HEK293 (cell line): Measurements from ENCODE around the gene HIGD2B.
"Not testable (repeated sequence)": the region's sequence is repeated elsewhere in the genome, so short reads cannot be mapped to it uniquely, and the experiment has no call there.

Experiments used
- BCL11A ChIP-seq: fragments of 450-650 bp; formaldehyde crosslinking; IDR thresholded peaks from 2 replicates; pipeline ENCODE4 v1.5.1; 2016; ENCODE audit warnings: low read depth, missing biosample characterization, missing genetic modification characterization
- HOXC10 ChIP-seq: sonication (generic); formaldehyde crosslinking; IDR thresholded peaks from 2 replicates; pipeline ENCODE4 v1.8.1; 2023; ENCODE audit warnings: mild to moderate bottlenecking, missing genetic modification reagents
- KLF1 ChIP-seq: fragments of 450-650 bp; formaldehyde crosslinking; IDR thresholded peaks from 2 replicates; pipeline ENCODE4 v1.5.1; 2016; ENCODE audit warnings: missing biosample characterization, missing genetic modification characterization
- TCF7L2 ChIP-seq: IDR thresholded peaks from 2 replicates; pipeline ENCODE4 v1.6.1; 2011; ENCODE audit warnings: low read depth, mild to moderate bottlenecking, inconsistent platforms, low read length, moderate library complexity, borderline replicate concordance
- ZBTB8A ChIP-seq: fragments of 450-650 bp; formaldehyde crosslinking; IDR thresholded peaks from 2 replicates; pipeline ENCODE4 v1.5.1; 2016; ENCODE audit warnings: missing biosample characterization, missing genetic modification characterization
- ZNF121 ChIP-seq: fragments of 450-650 bp; formaldehyde crosslinking; IDR thresholded peaks from 2 replicates; pipeline ENCODE4 v1.5.1; 2016; ENCODE audit warnings: missing biosample characterization, missing genetic modification characterization
- ZNF175 ChIP-seq: fragments of 450-650 bp; formaldehyde crosslinking; IDR thresholded peaks from 2 replicates; pipeline ENCODE4 v1.5.1; 2016; ENCODE audit warnings: missing biosample characterization, missing genetic modification characterization
- ZNF239 ChIP-seq: fragments of 450-650 bp; formaldehyde crosslinking; IDR thresholded peaks from 2 replicates; pipeline ENCODE4 v1.5.1; 2016; ENCODE audit warnings: missing biosample characterization, missing genetic modification characterization
- ZNF302 ChIP-seq: fragments of 450-650 bp; formaldehyde crosslinking; IDR thresholded peaks from 2 replicates; pipeline ENCODE4 v1.5.1; 2016; ENCODE audit warnings: missing biosample characterization, missing genetic modification characterization, low read depth
- TF ChIP-seq, protein P1 (sequence below): sonication (generic); formaldehyde crosslinking; IDR thresholded peaks from 2 replicates; pipeline ENCODE4 v1.8.1; 2022; ENCODE audit warnings: mild to moderate bottlenecking, moderate library complexity, missing genetic modification reagents
- TF ChIP-seq, protein P2 (sequence below): fragments of 450-650 bp; formaldehyde crosslinking; IDR thresholded peaks from 2 replicates; pipeline ENCODE4 v1.5.1; 2016; ENCODE audit warnings: missing biosample characterization, missing genetic modification characterization

DNA sequence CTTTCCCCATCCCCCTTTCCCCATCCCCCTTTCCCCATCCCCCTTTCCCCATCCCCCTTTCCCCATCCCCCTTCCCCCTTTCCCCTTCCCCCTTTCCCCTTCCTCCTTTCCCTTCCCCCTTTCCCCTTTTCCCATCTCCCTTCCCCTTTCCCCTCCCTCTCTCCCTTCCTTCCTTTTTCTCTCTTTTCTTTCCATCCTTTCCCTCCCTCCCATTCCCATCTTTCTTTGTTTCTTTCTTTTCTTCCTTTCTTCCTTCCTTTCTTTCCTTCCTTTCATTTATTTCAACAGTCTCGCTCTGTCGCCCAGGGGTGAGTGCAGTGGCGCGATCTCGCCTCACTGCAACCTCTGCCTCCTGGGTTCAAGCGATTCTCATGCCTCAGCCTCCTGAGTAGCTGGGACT, 39.9 kb upstream of the HIGD2B start:
- not testable (repeated sequence) for TF ChIP-seq ZNF121 (tag by site-specific recombination); BCL11A (tag by site-specific recombination); ZNF175 (tag by site-specific recombination); ZBTB8A; ZNF239 (tag by site-specific recombination); TCF7L2; HOXC10 (CRISPR knock-in tag); ZNF302 (tag by site-specific recombination); KLF1
- TF ChIP-seq, protein P1, sequence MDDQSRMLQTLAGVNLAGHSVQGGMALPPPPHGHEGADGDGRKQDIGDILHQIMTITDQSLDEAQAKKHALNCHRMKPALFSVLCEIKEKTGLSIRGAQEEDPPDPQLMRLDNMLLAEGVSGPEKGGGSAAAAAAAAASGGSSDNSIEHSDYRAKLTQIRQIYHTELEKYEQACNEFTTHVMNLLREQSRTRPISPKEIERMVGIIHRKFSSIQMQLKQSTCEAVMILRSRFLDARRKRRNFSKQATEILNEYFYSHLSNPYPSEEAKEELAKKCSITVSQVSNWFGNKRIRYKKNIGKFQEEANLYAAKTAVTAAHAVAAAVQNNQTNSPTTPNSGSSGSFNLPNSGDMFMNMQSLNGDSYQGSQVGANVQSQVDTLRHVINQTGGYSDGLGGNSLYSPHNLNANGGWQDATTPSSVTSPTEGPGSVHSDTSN (CRISPR knock-in tag): not testable (repeated sequence)
- TF ChIP-seq, protein P2, sequence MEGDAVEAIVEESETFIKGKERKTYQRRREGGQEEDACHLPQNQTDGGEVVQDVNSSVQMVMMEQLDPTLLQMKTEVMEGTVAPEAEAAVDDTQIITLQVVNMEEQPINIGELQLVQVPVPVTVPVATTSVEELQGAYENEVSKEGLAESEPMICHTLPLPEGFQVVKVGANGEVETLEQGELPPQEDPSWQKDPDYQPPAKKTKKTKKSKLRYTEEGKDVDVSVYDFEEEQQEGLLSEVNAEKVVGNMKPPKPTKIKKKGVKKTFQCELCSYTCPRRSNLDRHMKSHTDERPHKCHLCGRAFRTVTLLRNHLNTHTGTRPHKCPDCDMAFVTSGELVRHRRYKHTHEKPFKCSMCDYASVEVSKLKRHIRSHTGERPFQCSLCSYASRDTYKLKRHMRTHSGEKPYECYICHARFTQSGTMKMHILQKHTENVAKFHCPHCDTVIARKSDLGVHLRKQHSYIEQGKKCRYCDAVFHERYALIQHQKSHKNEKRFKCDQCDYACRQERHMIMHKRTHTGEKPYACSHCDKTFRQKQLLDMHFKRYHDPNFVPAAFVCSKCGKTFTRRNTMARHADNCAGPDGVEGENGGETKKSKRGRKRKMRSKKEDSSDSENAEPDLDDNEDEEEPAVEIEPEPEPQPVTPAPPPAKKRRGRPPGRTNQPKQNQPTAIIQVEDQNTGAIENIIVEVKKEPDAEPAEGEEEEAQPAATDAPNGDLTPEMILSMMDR (tag by site-specific recombination): not testable (repeated sequence)
